Activated naive CD4-positive, alpha-beta T cell treated with anti-CD3 and anti-CD28 coated beads, Interleukin-2, amount 10 ng/mL, durations not matched to agents 7 days and 5 days (primary cell): Measurements from ENCODE around the gene CUL1.
A peak's percentile ranks its signal among the peaks of the same experiment; 100 is the strongest.

Source experiments
- CTCF ChIA-PET: fragments of 350-600 bp; sonication (Branson Sonifier 250); formaldehyde crosslinking; loops from one replicate; lab custom pipeline; 2021; ENCODE audit warnings: antibody characterized with exemption; lab: Charles Lee
- DNase-seq: peaks from one replicate; pipeline ENCODE4 v3.0.0-alpha.2; 2020
- H3K27ac Mint-ChIP-seq: one replicate; pipeline ENCODE4 v1.8.0; 2021; ENCODE audit warnings: mild to moderate bottlenecking, moderate library complexity, mixed read lengths
- H3K27me3 Mint-ChIP-seq: one replicate; pipeline ENCODE4 v1.8.0; 2021; ENCODE audit warnings: mild to moderate bottlenecking, mixed read lengths
- H3K36me3 Mint-ChIP-seq: one replicate; pipeline ENCODE4 v1.8.0; 2021; ENCODE audit warnings: mixed read lengths
- H3K4me1 Mint-ChIP-seq: one replicate; pipeline ENCODE4 v1.8.0; 2021; ENCODE audit warnings: mixed read lengths
- H3K4me3 Mint-ChIP-seq: one replicate; pipeline ENCODE4 v1.8.0; 2021; ENCODE audit warnings: mild to moderate bottlenecking, moderate library complexity, mixed read lengths
- H3K9me3 Mint-ChIP-seq: one replicate; pipeline ENCODE4 v1.8.0; 2021; ENCODE audit warnings: mixed read lengths

Gene CUL1

GRCh38 chr7:148782757-148783456 is 84.2 kb downstream of the CUL1 start:
- H3K27ac Mint-ChIP-seq, result no peak overlapping the region
- CTCF ChIA-PET, result interaction anchor here (1.2 kb wide), 1 partner anchor 208 kb away, joined by 3 read pairs; no protein-coding TSS in a partner anchor
- H3K36me3 Mint-ChIP-seq, result peaks cover 48% of the 10 kb centered on the region
- H3K4me3 Mint-ChIP-seq, result no peak overlapping the region
- no peaks in the 10 kb centered on the region for H3K27me3 Mint-ChIP-seq
- no peaks in the 10 kb centered on the region for H3K4me1 Mint-ChIP-seq
- no peaks in the 10 kb centered on the region for H3K9me3 Mint-ChIP-seq
- DNase-seq, result no peak

GRCh38 chr7:148783801-148784527 is 85.3 kb downstream of the CUL1 start:
- H3K36me3 Mint-ChIP-seq, result peaks cover 48% of the 10 kb centered on the region
- DNase-seq, result no peak
- H3K9me3 Mint-ChIP-seq, result no peaks in the 10 kb centered on the region
- no peaks in the 10 kb centered on the region for H3K4me1 Mint-ChIP-seq
- no peak overlapping the region for H3K4me3 Mint-ChIP-seq
- no peaks in the 10 kb centered on the region for H3K27me3 Mint-ChIP-seq
- CTCF ChIA-PET, result interaction anchor here (1.2 to 1.7 kb wide), 2 partner anchors 179 to 209 kb away, joined by 3 read pairs; no protein-coding TSS in a partner anchor
- no peak overlapping the region for H3K27ac Mint-ChIP-seq

- H3K36me3 Mint-ChIP-seq, result peaks cover 62% of the 10 kb centered on the region
- DNase-seq, result no peak
- no peaks in the 10 kb centered on the region for H3K27me3 Mint-ChIP-seq
- no peak overlapping the region for H3K4me3 Mint-ChIP-seq
- peaks cover 2% of the 10 kb centered on the region for H3K4me1 Mint-ChIP-seq
- CTCF ChIA-PET, result no interaction called here
- H3K9me3 Mint-ChIP-seq, result no peaks in the 10 kb centered on the region
- no peak overlapping the region for H3K27ac Mint-ChIP-seq
These were observed 89.0 kb downstream of the CUL1 start for GRCh38 chr7:148787571-148788295.

- Mint-ChIP-seq H3K27me3 (no peaks in the 10 kb centered on the region), H3K9me3 (no peaks in the 10 kb centered on the region), H3K36me3 (peaks cover 64% of the 10 kb centered on the region), H3K4me3 (no peak overlapping the region), H3K4me1 (peaks cover 5% of the 10 kb centered on the region), H3K27ac (peak overlapping the region; percentile 24)
- DNase-seq, result no peak
- CTCF ChIA-PET, result no interaction called here
These were observed 90.5 kb downstream of the CUL1 start for GRCh38 chr7:148789220-148789619.

GRCh38 chr7:148790131-148790726 is 91.5 kb downstream of the CUL1 start:
- no peak overlapping the region for H3K27ac Mint-ChIP-seq
- DNase-seq, result no peak
- no peak overlapping the region for H3K4me3 Mint-ChIP-seq
- CTCF ChIA-PET, result no interaction called here
- H3K9me3 Mint-ChIP-seq, result no peaks in the 10 kb centered on the region
- H3K27me3 Mint-ChIP-seq, result no peaks in the 10 kb centered on the region
- peaks cover 5% of the 10 kb centered on the region for H3K4me1 Mint-ChIP-seq
- H3K36me3 Mint-ChIP-seq, result peaks cover 67% of the 10 kb centered on the region

- no peak overlapping the region for H3K4me3 Mint-ChIP-seq
- peaks cover 69% of the 10 kb centered on the region for H3K36me3 Mint-ChIP-seq
- CTCF ChIA-PET, result interaction anchor here (0.8 kb wide), 1 partner anchor 31 kb away, joined by 3 read pairs; no protein-coding TSS in a partner anchor
- no peaks in the 10 kb centered on the region for H3K9me3 Mint-ChIP-seq
- DNase-seq, result no peak
- peaks cover 5% of the 10 kb centered on the region for H3K4me1 Mint-ChIP-seq
- no peak overlapping the region for H3K27ac Mint-ChIP-seq
- no peaks in the 10 kb centered on the region for H3K27me3 Mint-ChIP-seq
These were observed 92.1 kb downstream of the CUL1 start for GRCh38 chr7:148790850-148791249.

DNA sequence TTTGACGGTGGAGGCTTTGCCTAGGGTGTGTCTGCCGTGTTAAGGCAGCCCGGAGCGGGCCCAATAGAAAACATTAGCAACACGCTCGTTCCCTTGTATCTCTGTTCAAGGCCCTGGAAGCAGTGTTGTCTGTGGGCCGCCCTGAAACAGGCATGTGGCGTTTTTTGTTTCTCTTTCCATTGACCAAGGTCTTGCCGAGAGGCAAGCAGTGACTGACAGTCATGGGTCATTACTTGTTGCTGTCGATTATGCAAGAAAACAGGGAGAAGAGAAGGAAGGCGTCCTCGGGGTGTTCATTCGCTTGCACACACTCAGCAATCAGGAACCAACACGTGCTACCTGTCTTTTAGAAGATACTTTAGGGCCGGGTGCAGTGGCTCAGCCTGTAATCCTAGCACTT is 92.8 kb downstream of the CUL1 start:
- Mint-ChIP-seq H3K4me1 (peaks cover 5% of the 10 kb centered on the region), H3K9me3 (no peaks in the 10 kb centered on the region), H3K4me3 (no peak overlapping the region), H3K36me3 (peaks cover 70% of the 10 kb centered on the region), H3K27me3 (no peaks in the 10 kb centered on the region), H3K27ac (no peak overlapping the region)
- no peak for DNase-seq
- CTCF ChIA-PET, result interaction anchor here (0.8 kb wide), 1 partner anchor 32 kb away, joined by 3 read pairs; no protein-coding TSS in a partner anchor

- Mint-ChIP-seq H3K4me1 (peaks cover 5% of the 10 kb centered on the region), H3K27ac (no peak overlapping the region), H3K4me3 (no peak overlapping the region), H3K9me3 (no peaks in the 10 kb centered on the region), H3K36me3 (peaks cover 67% of the 10 kb centered on the region), H3K27me3 (no peaks in the 10 kb centered on the region)
- DNase-seq, result no peak
- CTCF ChIA-PET, result no interaction called here
These were observed 94.9 kb downstream of the CUL1 start for GRCh38 chr7:148793590-148793989.

DNA sequence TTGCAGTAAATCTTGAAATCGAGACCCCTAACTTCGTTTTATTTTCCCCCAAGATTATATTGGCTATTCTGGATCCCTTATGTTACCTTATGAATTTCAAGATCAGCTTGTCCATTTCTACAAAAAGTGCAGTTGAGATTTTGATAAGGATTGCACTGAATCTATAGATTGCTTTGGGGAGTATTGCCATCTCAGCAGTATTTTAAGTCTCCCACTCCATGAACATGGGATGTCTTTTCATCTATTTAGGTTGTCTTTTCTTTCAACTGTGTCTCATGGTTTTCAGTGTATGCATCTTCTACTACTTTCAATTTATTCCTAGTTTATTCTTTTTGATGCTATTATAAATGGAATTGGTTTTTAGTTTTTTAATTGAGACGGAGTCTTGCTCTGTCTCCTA is 95.8 kb downstream of the CUL1 start:
- Mint-ChIP-seq H3K36me3 (peaks cover 70% of the 10 kb centered on the region), H3K4me1 (peaks cover 5% of the 10 kb centered on the region), H3K27me3 (no peaks in the 10 kb centered on the region), H3K27ac (no peak overlapping the region), H3K9me3 (no peaks in the 10 kb centered on the region), H3K4me3 (no peak overlapping the region)
- CTCF ChIA-PET, result no interaction called here
- DNase-seq, result no peak

- CTCF ChIA-PET, result no interaction called here
- H3K27ac Mint-ChIP-seq, result no peak overlapping the region
- H3K4me1 Mint-ChIP-seq, result peaks cover 5% of the 10 kb centered on the region
- no peaks in the 10 kb centered on the region for H3K27me3 Mint-ChIP-seq
- DNase-seq, result no peak
- H3K36me3 Mint-ChIP-seq, result peaks cover 65% of the 10 kb centered on the region
- H3K9me3 Mint-ChIP-seq, result no peaks in the 10 kb centered on the region
- H3K4me3 Mint-ChIP-seq, result no peak overlapping the region
These were observed 98.1 kb downstream of the CUL1 start for GRCh38 chr7:148796841-148797240.

GRCh38 chr7:148799893-148800555 is 101.3 kb downstream of the CUL1 start:
- no peak for DNase-seq
- H3K4me1 Mint-ChIP-seq, result no peaks in the 10 kb centered on the region
- H3K9me3 Mint-ChIP-seq, result no peaks in the 10 kb centered on the region
- CTCF ChIA-PET, result interaction anchor here (0.8 kb wide), 1 partner anchor 225 kb away, joined by 3 read pairs; no protein-coding TSS in a partner anchor
- H3K27ac Mint-ChIP-seq, result no peak overlapping the region
- no peaks in the 10 kb centered on the region for H3K27me3 Mint-ChIP-seq
- no peak overlapping the region for H3K4me3 Mint-ChIP-seq
- peaks cover 55% of the 10 kb centered on the region for H3K36me3 Mint-ChIP-seq

DNA sequence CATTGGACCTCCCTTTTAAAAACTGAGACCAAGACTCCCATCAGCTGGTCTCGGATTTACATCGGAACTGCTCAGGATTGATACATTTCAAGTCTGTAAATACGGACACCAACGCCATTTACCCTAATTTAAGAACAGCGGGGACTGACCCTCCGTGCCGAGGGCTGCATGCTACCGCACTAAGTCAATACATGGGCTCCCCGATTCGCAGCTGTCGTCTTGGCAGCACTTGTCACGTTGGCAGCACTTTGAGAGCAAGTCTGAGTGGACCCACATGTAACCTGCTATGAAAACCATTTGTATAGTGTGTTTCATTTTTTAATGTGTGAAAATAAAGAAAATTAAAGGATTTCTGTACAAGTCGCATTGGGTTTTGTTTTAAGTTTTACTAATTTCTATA is 102.0 kb downstream of the CUL1 start:
- CTCF ChIA-PET, result no interaction called here
- Mint-ChIP-seq H3K36me3 (peaks cover 57% of the 10 kb centered on the region), H3K27me3 (no peaks in the 10 kb centered on the region)

GRCh38 chr7:148802101-148802493 is 103.4 kb downstream of the CUL1 start:
- DNase-seq, result no peak
- H3K36me3 Mint-ChIP-seq, result peaks cover 61% of the 10 kb centered on the region

More for the DNA sequence above, 102.0 kb downstream of the CUL1 start:
- Mint-ChIP-seq H3K27ac (no peak overlapping the region), H3K9me3 (no peaks in the 10 kb centered on the region), H3K4me3 (no peak overlapping the region), H3K4me1 (no peaks in the 10 kb centered on the region)
- DNase-seq, result no peak

More at GRCh38 chr7:148802101-148802493, 103.4 kb downstream of the CUL1 start:
- peak overlapping the region; percentile 4 for H3K27ac Mint-ChIP-seq
- H3K4me1 Mint-ChIP-seq, result no peaks in the 10 kb centered on the region
- H3K27me3 Mint-ChIP-seq, result no peaks in the 10 kb centered on the region
- CTCF ChIA-PET, result interaction anchor here (1.7 kb wide), 1 partner anchor 227 kb away, joined by 6 read pairs; no protein-coding TSS in a partner anchor
- no peak overlapping the region for H3K4me3 Mint-ChIP-seq
- H3K9me3 Mint-ChIP-seq, result no peaks in the 10 kb centered on the region
